HG02938 (cell line): ENCODE measurements around the gene TYROBP.
"Not testable (repeated sequence)": the region's sequence is repeated elsewhere in the genome, so short reads cannot be mapped to it uniquely, and the experiment has no call there.

ENCODE experiments used
- ATAC-seq: cut with Tn5 transposase; IDR thresholded peaks from one replicate; pipeline ENCODE4 v1.9.1; 2021; ENCODE audit warnings: mild to moderate bottlenecking, moderate library complexity; ENCODE audit not compliant: unreplicated experiment

TYROBP gene

DNA sequence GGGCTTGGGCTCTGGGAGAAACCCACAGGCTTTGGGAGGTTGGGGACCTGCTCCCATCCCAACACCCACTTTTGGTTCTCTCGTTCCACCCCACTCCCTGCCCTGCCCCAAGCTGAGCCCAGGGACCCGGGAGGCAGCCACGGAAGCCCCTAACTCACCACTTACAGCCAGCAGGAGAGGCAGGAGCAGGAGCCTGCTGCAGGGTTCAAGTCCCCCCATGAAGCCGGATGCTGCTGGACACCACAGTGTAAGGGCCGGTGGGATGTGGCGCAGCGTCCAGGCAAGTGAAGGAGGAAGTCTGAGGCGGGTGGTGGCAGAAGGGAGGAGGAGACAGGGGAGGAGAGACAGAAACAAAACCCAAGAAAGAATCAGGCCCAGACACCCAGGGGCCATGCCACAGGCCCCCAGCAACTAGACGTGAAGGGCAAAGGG lies at the start of gene TYROBP:
Gene TYROBP, minus strand, starts transcription at position 286 of the 432 bp plus-strand sequence. Its CDS starts 67 bp downstream, at position 219.
- ATAC-seq: no peak

- not testable (repeated sequence) for ATAC-seq
Measured at GRCh38 chr19:35957411-35957810, 49.3 kb upstream of the TYROBP start.

DNA sequence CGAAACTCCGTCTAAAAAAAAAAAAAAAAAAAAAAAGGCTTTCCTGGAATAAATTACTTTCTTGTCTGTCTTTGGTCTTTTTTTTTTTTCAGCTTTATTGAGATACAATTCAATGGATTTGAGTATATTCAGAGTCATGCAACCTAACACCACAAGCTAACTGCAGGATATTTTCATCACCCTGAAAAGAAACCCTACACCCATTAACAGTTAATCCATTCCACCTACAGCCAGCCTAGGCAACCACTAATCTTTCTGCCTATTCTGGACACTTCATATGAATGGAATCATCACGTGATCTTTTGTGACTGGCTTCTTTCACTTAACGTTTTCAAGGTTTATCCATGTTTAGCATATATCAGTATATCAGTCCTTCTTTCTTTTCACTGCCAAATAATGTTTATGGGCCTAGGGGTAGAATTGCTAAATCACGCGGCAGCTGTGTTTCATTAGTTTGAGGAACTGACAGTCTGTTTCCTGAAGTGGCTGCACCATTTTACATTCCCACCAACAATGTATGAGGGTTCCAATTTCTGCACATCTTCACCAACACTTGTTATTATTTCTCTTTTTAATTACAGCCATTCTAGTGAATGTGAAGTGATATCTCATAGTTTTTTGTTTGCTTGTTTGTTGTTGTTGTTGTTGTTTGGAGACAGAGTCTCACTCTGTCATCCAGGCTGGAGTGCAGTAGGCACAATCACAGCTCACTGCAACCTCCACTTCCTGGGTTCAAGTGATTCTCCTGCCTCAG lies 48.0 kb upstream of the TYROBP start:
- no peak for ATAC-seq

DNA sequence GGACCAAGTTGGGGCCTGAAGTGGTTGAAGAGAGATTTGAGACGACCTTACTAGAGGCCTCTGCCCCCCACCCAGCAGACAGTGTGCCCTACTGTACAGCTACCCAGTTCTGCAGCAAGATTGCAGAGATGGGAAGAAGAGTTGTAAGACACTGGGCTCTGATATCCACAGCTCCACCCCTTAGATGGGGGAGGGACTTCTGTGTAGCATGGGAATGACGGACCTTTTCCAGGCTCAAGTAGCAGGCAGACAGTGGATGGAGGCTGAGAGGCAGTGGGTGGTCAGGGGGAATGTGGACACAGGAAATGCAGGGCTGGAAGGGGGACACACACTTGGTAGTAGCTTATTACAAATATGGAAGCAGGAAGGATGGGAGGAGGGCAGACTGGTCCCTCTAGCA lies 41.0 kb upstream of the TYROBP start:
- no peak for ATAC-seq

DNA sequence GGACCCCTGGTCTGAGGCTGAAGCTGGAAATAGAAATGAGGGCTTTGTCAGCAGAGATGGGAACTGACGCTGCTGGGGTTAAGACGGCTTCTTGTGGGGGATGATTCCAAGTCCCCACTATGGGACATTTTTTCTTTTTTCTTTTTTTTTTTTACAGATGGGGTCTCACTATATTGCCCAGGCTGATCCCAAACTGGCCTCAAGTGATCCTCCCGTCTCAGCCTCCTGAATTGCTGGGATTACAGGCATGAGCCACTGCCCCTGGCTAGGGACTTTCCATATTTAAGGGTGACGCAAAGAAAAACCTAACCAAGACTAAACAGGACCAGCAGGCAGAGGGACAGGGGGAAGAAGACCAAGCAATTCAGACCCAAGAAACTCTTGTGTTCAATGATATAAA lies 38.1 kb upstream of the TYROBP start:
- no peak for ATAC-seq

GRCh38 chr19:35945121-35945790 lies 37.2 kb upstream of the TYROBP start:
- no peak for ATAC-seq

GRCh38 chr19:35944556-35944955 lies 36.5 kb upstream of the TYROBP start:
- ATAC-seq: no peak

- no peak for ATAC-seq
Measured at GRCh38 chr19:35943321-35944301, 35.5 kb upstream of the TYROBP start.

DNA sequence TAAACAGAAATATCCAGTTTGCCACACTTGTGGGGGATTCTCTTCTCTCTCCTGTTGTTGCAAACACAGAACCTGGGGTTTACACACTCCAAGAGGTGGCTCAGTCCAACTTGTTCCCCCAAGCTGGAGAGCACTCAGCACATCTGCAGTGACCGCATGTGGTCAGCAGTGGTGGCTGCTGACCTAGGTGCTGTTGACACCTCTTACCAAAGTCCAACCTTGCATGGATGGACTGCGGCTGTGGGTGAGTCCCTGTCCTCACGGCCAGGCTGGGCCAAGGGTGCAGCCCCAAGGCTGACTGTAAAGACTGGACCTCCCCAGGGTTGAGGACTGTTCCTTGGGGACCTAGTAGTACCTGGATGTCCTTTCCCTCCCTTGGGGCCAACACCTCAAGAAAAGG lies 34.1 kb upstream of the TYROBP start:
- ATAC-seq: no peak

- no peak for ATAC-seq
Measured at GRCh38 chr19:35940839-35941238, 32.7 kb upstream of the TYROBP start.

GRCh38 chr19:35940078-35940775 lies 32.1 kb upstream of the TYROBP start:
- no peak for ATAC-seq

GRCh38 chr19:35939307-35940077 lies 31.4 kb upstream of the TYROBP start:
- ATAC-seq: no peak

DNA sequence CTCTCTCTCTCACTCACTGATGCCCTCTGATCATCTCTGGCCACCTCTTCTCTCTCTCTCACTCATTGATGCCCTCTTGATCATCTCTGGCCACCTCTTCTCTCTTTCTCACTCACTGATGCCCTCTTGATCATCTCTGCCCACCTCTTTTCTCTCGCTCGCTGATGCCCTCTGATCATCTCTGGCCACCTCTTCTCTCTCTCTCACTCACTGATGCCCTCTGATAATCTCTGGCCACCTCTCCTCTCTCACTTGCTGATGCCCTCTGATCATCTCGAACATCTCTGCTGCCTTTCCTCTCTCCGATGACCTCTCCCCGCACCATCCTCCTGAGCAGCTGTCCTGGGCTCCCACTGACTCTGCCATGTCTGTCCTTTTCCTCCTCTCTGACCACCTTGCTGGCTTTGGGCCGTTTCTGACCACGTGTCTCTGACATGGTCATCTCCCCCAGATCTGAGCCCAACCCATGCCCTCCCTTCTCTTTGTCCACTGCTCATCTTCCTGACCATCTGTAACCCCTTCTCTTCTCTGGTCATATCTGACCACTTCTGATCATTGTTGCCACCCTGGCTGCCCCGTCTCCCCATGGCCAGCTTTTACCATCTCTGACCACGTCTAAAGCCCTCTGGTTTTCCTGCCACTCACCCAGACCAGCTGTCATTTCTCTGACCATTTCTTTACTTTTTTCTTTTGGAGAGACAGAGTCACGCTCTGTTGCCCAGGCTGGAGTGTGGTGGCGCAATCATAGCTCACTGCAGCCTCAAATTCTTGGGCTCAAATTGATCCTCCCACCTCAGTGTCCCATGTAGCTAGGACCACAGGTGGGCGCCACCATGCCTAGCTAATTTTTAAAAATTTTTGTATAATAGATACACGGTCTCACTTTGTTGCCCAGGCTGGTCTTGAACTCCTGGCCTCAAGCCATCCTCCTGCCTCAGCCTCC lies 30.5 kb upstream of the TYROBP start:
- no peak for ATAC-seq

GRCh38 chr19:35937345-35938281 lies 29.5 kb upstream of the TYROBP start:
- no peak for ATAC-seq

- ATAC-seq: no peak
Measured at GRCh38 chr19:35936738-35937268, 28.7 kb upstream of the TYROBP start.

DNA sequence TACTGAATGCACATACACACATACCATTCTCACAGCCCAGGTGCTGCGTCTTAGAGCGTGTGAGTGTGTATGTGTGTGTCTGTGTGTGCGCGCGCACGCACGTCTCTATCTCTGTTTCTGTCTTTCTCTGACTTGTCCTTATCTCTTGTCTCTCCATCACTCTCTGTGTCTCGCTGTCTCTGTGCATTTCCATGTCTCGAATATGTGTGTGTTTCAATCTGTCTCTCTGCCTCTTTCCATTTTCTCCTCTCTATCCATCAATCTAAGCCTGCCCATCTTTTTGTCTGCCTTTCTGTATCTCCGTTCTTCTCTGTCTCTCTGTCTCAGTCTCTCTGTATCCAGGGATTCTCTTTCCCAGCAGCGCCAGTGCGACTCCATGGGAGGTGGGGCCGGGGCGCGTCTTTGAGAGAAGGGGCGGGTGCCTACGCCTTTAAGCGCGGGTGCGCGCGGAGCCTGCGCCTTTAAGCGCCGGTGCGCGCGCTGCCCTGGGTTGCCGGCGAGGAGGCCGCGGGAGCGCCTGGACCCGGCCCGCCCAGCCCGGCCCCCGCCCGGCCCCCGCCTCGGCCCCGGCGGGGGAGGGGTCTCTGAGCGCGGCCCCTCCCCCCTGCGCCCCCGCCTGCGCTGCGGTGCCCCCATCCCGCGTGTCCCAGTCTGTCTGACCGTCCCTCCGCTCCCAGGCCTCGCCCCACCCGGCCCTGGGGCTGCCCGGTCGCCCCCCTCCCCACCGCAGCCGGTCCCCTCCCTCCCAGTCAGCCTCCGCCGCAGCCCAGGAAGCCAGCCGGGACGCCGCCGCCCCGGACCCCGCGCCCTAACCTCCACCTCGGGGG lies 28.0 kb upstream of the TYROBP start, which contains the start of gene LRFN3:
Gene LRFN3, plus strand, starts transcription at position 464 of the 827 bp plus-strand sequence. CDS start 3,052 bp downstream, outside the sequence.
- no peak for ATAC-seq
